ENCODE data around the gene TAX1BP3. TPM values are rescaled to one million over a fixed set of nuclear protein-coding genes. Genes with fewer than 3 reads are reported as not detected.

The TAX1BP3 gene
- total RNA-seq, 2 donors from 2014 or later: 72.9 to 82.7 TPM

DNA sequence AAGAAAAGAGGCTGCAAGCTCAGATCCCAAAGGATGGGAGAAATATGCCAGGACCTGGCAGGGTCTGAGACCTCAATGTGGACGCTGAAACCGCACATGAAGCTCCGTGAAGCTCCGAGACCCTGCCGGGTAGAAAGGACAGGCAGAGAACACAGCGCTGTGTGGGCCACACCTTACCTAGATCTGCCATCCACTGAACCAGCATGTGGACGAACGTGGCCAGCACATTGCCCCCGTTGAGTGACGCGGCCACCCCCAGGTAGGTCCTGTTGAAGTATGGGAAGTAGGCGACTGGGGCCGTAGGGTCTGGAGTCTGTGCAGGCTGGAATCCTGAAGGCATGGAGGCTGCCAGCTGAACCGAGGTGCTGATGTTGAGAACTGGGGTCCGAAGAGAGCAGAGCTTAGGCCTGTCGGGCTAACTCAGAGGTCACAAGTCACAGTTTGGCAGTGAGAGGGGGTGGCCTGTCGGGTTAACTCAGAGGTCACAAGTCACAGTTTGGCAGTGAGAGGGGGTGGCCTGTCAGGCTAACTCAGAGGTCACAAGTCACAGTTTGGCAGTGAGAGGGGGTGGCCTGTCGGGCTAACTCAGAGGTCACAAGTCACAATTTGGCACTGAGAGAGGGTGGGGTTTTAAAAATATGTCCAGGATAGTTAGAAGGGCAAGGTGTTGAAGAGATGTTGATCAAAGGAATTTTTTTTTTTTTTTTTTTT lies 53.1 kb downstream of the TAX1BP3 start:
- WGBS, 2 donors: 95 to 96% methylated on average over 5 to 18 of the region's 18 CpGs
- Histone ChIP-seq H3K4me1 (no peaks in the 10 kb centered on the region), H3K27me3 (no peaks in the 10 kb centered on the region), H3K9me3 (no peaks in the 10 kb centered on the region), H3K36me3 (replicated peaks in 1 of 2; ENCODE audit: insufficient read depth in 1 of 2, low read depth in 2 of 2) (peaks cover 12 to 23% of the 10 kb centered on the region in 2 donors), H3K4me3 (no peak overlapping the region), H3K27ac (no peak overlapping the region)
- DNase-seq: no peak
- TF ChIP-seq, protein P1, sequence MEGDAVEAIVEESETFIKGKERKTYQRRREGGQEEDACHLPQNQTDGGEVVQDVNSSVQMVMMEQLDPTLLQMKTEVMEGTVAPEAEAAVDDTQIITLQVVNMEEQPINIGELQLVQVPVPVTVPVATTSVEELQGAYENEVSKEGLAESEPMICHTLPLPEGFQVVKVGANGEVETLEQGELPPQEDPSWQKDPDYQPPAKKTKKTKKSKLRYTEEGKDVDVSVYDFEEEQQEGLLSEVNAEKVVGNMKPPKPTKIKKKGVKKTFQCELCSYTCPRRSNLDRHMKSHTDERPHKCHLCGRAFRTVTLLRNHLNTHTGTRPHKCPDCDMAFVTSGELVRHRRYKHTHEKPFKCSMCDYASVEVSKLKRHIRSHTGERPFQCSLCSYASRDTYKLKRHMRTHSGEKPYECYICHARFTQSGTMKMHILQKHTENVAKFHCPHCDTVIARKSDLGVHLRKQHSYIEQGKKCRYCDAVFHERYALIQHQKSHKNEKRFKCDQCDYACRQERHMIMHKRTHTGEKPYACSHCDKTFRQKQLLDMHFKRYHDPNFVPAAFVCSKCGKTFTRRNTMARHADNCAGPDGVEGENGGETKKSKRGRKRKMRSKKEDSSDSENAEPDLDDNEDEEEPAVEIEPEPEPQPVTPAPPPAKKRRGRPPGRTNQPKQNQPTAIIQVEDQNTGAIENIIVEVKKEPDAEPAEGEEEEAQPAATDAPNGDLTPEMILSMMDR (IDR thresholded peaks at IDR 0.05): no peak
- TF ChIP-seq POLR2A (IDR thresholded peaks at IDR 0.05): no peak
- intact Hi-C loops (cut with DNase I): no loop called here
- no peak for ATAC-seq

DNA sequence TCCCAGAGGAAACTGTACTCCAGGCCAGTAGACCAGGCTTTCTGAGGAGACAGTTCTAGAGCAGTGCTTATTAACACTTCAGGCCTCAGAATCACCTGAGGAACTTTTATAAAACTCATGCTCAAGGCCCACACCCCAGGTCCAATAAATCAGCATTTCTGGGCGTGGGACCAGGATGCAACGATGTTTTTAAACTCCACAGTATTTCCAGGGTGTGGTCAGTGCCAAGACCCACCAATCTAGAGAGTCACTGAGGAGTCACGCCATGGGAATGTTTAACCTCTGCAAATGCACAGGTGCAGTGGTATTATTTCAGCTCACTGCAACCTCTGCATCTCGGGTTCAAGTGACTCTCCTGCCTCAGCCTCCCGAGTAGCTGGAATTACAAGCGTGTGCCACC lies 55.3 kb downstream of the TAX1BP3 start:
- Histone ChIP-seq H3K36me3 (replicated peaks in 1 of 2; ENCODE audit: insufficient read depth in 1 of 2, low read depth in 2 of 2) (peaks cover 5 to 26% of the 10 kb centered on the region in 2 donors), H3K4me1 (no peaks in the 10 kb centered on the region), H3K27me3 (no peaks in the 10 kb centered on the region), H3K9me3 (no peaks in the 10 kb centered on the region), H3K27ac (no peak overlapping the region), H3K4me3 (no peak overlapping the region)
- ATAC-seq (no peak), DNase-seq (no peak)
- intact Hi-C loops (cut with DNase I): no loop called here
- 93 to 100% methylated on average over 4 to 6 of the region's 6 CpGs for WGBS, 2 donors
- no peak for TF ChIP-seq POLR2A (IDR thresholded peaks at IDR 0.05)
- TF ChIP-seq, protein P1 (IDR thresholded peaks at IDR 0.05): no peak

Other genes with a start within 250 kb of the TAX1BP3 start
- not detected for gene OR1E2, start 234.7 kb downstream of the TAX1BP3 start, total RNA-seq
- gene SPATA22, start 196.8 kb downstream of the TAX1BP3 start, total RNA-seq: not detected
- gene ASPA, start 192.6 kb downstream of the TAX1BP3 start, total RNA-seq: under 1 TPM; 0.66 to 0.78 TPM
- under 1 TPM in 1 of 2 donors, not detected in 1; 0.33 TPM for gene TRPV3, start 110.8 kb downstream of the TAX1BP3 start, total RNA-seq
- 1 to 10 TPM; 4.4 to 6.3 TPM for gene TRPV1, start 59.2 kb downstream of the TAX1BP3 start, total RNA-seq
- gene SHPK, start 32.3 kb downstream of the TAX1BP3 start, total RNA-seq: 10 to 100 TPM; 10.4 to 15.2 TPM
- gene CTNS, start 31.8 kb downstream of the TAX1BP3 start, total RNA-seq: 10 to 100 TPM; 15.8 to 29.3 TPM
- 1 to 10 TPM; 5.9 to 8.3 TPM for gene EMC6, start 234 bp upstream of the TAX1BP3 start, total RNA-seq
- gene P2RX5, start 27.6 kb upstream of the TAX1BP3 start, total RNA-seq: under 1 TPM; 0.52 to 0.99 TPM
- not detected for gene HASPIN, start 55.3 kb upstream of the TAX1BP3 start, total RNA-seq
- gene ITGAE, start 132.6 kb upstream of the TAX1BP3 start, total RNA-seq: 10 to 100 TPM in 1 of 2 donors, 1 to 10 TPM in 1; 9.1 to 12.9 TPM
- 10 to 100 TPM; 23.4 to 34.2 TPM for gene NCBP3, start 177.7 kb upstream of the TAX1BP3 start, total RNA-seq
- 1 to 10 TPM; 9.2 to 9.3 TPM for gene CAMKK1, start 224.5 kb upstream of the TAX1BP3 start, total RNA-seq
- 10 to 100 TPM; 39.2 to 45.4 TPM for gene P2RX1, start 247.9 kb upstream of the TAX1BP3 start, total RNA-seq

All from body of pancreas (tissue), 4 donors.